ENCODE measurements around the gene PANX2.
A peak's percentile ranks its signal among the peaks of the same experiment; 100 is the strongest.
"Not testable (repeated sequence)": the region's sequence is repeated elsewhere in the genome, so short reads cannot be mapped to it uniquely, and the experiment has no call there.

The PANX2 gene

DNA sequence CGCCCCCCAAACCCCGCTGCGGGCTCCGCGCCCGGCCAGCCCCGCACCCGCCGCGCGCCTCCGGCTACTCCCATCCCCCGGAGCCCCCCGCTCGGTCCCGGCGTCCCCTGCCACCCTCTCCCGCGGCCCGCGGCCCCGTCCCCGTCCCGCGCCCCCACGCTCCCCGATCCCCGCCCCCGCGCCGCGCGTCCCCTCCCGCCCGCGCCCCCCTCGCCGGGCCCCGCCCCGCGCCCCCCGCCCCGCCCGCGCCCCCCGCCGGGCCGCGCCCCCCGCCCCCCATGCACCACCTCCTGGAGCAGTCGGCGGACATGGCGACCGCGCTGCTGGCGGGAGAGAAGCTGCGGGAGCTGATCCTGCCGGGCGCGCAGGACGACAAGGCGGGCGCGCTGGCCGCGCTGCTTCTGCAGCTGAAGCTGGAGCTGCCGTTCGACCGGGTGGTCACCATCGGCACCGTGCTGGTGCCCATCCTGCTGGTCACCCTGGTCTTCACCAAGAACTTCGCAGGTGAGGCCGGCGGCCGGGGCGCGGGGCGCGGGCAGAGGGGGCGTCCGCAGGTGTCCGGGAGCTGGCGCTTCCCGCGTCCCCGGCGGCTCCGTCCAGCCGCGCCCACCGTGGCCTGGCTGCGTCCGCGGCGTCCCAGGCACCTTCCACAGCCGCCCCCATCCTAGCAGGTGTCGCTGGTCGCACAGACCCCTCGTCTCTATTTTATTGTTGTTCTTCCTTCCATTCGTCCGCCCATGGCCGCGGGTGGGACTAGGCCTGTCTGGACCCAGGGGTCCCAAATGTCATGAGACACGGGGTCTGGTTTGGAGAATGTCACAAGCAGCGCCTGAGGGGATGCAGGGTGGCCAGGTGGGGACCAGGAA is at the start of gene PANX2:
PANX2 (plus strand) TSS at position 279 of the 866 bp plus-strand sequence; CDS start at position 279, 0 bp downstream.
- DNase-seq (ENCODE audit: low spot score) = no peak

- no peak for DNase-seq (ENCODE audit: low spot score)
These were observed 49.3 kb upstream of the PANX2 start for GRCh38 chr22:50121202-50121740.

DNA sequence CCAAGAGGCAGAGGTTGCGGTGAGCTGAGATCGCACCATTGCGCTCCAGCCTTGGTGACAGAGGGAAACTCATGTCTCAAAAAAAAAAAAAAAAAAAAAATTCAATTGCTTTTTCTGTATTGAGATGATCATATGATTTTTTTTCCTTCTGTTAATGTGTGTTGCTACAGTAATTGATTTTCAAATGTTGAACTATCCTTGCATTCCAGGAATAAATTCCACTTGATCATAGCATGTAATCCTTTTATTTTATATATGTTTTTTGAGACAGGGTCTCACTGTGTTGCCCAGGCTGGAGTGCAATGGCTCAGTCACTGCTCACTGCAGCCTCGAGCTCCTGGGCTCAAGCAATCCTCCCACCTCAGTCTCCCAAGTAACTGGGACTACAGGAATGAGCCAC is 47.4 kb upstream of the PANX2 start:
- DNase-seq (ENCODE audit: low spot score) = no peak

DNA sequence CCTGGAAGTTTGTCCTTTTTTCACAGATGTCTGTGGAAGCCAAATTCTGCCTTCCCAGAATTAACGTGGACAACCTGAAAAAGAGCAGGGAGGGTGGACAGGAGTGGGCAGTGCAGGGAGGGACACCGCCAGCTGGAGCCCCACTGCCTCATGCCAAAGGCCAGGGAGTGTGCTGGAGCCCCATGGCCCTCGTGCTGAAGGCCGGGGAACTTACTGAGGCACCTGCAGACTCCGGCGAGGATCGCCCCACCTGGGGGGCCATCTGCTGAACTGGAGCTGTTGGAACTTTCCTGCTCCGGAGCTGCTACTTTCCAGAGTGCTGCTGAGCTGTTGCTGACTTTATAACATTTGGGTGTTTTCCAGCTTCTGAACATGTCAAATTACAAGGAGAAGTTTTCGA is 45.5 kb upstream of the PANX2 start:
- no peak for DNase-seq (ENCODE audit: low spot score)

GRCh38 chr22:50129121-50129736 is 41.3 kb upstream of the PANX2 start:
- no peak for DNase-seq (ENCODE audit: low spot score)

DNA sequence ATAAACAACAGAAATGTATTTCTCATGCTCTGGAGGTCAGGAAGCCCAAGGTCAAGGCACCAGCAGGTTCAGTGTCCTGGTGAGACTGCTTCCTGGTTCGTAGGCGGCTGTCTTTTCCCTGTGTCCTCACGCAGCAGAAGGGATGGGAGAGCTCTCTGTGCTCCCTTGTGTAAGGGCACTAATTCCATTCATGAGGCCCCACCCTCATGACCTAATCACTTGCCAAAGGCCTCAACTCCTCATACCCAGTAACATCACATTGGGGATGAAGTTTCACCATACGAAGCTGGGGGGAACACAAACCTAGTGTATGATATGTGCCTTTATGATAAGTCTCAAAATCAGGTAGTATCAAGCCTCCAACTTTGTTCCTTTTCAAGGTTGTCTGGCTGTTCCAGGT is 38.6 kb upstream of the PANX2 start:
- DNase-seq (ENCODE audit: low spot score) = no peak

GRCh38 chr22:50134481-50134880 is 36.0 kb upstream of the PANX2 start:
- no peak for DNase-seq (ENCODE audit: low spot score)

DNA sequence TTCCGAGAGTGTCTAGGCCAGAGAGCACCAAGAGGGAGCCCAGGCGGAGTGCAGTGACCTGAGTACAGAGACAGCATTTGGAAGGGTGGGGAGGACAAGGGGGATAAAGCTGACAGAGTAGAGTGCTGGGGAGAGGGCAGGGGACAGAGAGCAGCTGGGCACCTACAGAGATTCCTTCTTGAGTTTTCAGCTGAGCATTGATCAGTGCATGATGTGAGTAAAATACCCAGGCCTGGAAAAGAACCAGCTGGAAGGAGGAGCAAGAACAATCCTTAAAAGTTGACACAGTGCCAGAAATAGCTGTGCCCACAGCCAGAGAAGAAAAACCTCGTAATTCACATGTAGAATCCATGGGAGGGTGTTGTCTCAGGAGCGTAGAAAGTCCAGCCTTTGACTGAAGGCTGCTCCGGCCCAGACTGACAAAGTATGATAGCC is 33.9 kb upstream of the PANX2 start:
- no peak for DNase-seq (ENCODE audit: low spot score)

- DNase-seq (ENCODE audit: low spot score) = not testable (repeated sequence)
These were observed 33.3 kb upstream of the PANX2 start for GRCh38 chr22:50137277-50137676.

GRCh38 chr22:50138041-50138440 is 32.5 kb upstream of the PANX2 start:
- DNase-seq (ENCODE audit: low spot score) = no peak

GRCh38 chr22:50138988-50139387 is 31.5 kb upstream of the PANX2 start:
- no peak for DNase-seq (ENCODE audit: low spot score)

DNA sequence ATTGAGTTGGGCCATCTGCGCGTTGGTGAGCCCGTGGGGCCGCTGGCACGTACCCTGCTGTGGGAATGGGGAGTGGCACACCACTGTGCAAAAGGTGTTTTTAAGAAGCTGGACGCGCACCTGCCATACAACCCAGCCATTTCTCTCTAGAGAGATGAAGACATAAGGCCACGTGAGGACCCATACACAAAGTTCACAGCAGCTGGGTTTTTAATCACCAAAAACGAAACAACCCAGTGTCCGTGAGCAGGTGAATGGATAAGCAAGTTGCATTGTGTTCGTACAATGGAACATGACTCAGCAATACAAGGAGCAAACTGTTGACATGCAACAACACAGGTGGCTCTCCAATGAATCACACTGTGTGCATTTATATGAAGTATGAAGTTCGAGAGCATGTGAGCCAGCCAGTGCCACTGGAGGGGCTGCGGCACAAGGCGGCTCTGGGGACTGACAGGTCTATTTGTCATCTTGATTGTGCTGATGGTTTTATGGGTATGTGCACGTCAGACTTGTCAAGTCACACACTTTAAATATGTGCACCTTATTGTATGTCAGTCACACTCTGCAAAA is 30.6 kb upstream of the PANX2 start:
- no peak for DNase-seq (ENCODE audit: low spot score)

GRCh38 chr22:50140615-50141014 is 29.9 kb upstream of the PANX2 start:
- no peak for DNase-seq (ENCODE audit: low spot score)

GRCh38 chr22:50141462-50141861 is 29.1 kb upstream of the PANX2 start:
- DNase-seq (ENCODE audit: low spot score) = no peak

DNA sequence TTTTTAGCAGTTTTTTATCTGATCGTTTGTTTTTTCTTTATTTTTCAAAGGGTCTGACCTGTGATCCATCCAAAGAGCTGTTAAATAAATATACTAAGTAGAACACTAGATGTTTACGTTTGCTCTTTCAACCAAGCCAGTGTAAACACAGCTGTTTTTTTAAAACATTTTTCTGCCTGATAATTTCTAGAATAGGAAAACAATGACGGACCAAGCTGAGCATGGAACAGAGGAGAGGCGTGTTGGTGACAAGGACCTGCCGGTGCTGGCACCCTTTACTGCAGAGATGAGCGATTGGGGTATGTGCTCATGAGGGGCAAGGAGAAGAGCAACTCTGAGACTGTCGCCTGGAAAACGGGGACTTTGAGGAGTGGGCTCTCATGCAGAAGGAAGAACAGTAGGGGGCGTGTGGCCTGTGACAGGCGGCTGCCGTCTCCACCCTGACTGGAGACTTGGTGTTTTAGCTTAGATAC is 28.6 kb upstream of the PANX2 start:
- DNase-seq (ENCODE audit: low spot score) = no peak

GRCh38 chr22:50143096-50143495 is 27.4 kb upstream of the PANX2 start:
- no peak for DNase-seq (ENCODE audit: low spot score)

DNA sequence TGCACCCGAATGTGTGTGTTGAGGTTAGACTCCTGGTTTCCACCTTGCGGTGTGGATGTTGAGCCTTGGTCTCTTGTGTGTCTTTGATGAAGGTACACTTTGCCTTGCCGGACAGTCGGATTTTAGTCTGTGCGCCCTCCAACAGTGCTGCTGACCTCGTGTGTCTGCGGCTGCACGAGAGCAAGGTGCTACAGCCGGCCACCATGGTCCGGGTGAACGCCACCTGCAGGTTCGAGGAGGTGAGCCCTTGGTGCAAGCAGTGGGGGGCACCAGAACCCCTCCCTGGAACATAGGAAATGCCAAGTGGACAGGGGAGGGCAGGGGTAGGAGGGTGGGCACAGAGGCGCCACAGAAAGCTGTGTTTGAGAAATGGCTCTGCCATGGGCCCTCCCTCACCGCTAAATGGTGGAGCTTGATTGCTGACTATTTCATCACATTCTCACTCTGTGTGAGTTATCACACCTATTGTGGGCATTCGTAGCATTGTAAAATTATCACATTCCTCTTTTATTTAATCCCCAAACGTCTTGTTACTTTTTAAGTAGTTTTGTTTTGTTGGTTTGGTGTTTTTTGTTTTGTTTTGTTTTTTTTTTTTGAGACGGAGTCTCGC is 26.4 kb upstream of the PANX2 start:
- DNase-seq (ENCODE audit: low spot score) = no peak

DNA sequence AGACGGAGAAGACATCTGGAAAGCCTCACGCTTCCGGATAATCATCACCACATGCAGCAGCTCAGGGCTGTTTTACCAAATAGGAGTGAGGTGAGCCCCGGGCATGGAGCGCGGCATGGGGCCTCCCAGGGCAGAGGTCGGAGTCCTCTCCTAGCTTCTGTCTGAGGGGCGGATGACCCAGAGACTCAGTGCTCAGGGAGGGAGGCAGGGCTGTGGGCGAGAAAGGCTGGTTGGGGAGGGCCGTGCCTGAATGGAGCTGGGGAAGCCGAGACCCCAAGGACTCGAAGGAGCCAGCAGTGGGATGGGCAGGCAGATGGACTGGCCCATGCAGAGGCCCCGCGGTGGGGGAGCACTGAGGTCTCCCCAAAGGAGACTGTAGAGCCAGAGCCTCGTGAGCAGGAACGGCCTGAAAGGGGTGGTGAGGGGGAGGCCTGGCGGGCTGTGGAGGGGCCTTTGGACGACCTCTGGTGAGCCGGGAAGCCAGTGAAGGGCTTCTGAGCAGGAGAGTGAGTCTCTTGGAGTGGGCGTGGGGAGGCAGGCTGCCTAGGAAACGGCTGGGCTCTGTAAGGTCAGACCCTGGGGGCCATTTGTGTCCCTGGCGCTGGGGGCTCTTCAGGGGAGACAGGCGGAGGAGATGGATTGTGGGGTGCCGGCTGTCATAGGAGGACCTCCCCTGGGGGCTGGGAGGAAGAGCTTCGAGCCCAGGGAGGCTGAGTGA is 24.7 kb upstream of the PANX2 start:
- no peak for DNase-seq (ENCODE audit: low spot score)

- peak; percentile 90 for DNase-seq (ENCODE audit: low spot score)
These were observed 23.9 kb upstream of the PANX2 start for GRCh38 chr22:50146439-50147238.

- DNase-seq (ENCODE audit: low spot score) = not testable (repeated sequence)
These were observed 23.0 kb upstream of the PANX2 start for GRCh38 chr22:50147258-50148165.
